Sigmoid colon (tissue), 7 donors: ENCODE data around the gene NDUFV3. TPM values are rescaled to one million over a fixed set of nuclear protein-coding genes. Genes with fewer than 3 reads are reported as not detected.
A peak's percentile ranks its signal among the peaks of the same experiment; 100 is the strongest.

Experiments used
- DNase-seq: peaks from one replicate; pipeline ENCODE4 v3.0.0-alpha.2; 2019
- H3K27ac ChIP-seq, 4 donors: fragments of 200-600 bp; sonication (generic); one replicate each; pipeline ENCODE4 v1.5.1; 2016 to 2019; ENCODE audit warnings: mild to moderate bottlenecking in 1 of 4
- H3K27me3 ChIP-seq, 3 donors: fragments of 200-600 bp; sonication (generic); one replicate each; pipeline ENCODE4 v1.5.1; 2019; ENCODE audit warnings: mild to moderate bottlenecking in 1 of 3
- H3K36me3 ChIP-seq, 4 donors: fragments of 200-600 bp; sonication (generic); one replicate each; pipeline ENCODE4 v1.5.1; 2016 to 2019
- H3K4me1 ChIP-seq, 4 donors: fragments of 200-600 bp; sonication (generic); one replicate each; pipeline ENCODE4 v1.5.1; 2017 to 2019
- H3K4me3 ChIP-seq, 4 donors: fragments of 200-600 bp; sonication (generic); one replicate each; pipeline ENCODE4 v1.5.1; 2017 to 2019; ENCODE audit warnings: mild to moderate bottlenecking in 2 of 4, moderate library complexity in 1 of 4
- H3K9me3 ChIP-seq, 4 donors: fragments of 200-600 bp in 3 of 4; sonication (generic) in 3 of 4; one replicate each; pipeline versions ENCODE4 v1.5.1 to v1.6.1; 2013 to 2019
- EP300 ChIP-seq, 4 donors: sonication (generic); formaldehyde crosslinking; IDR thresholded peaks; one replicate each; pipeline ENCODE4 v1.6.1; 2017; ENCODE audit warnings: antibody characterized with exemption in 4 of 4
- POLR2A ChIP-seq, 2 donors: fragments of 450-650 bp; IDR thresholded peaks; one replicate each; pipeline ENCODE4 v1.6.1; 2016; ENCODE audit warnings: antibody characterized with exemption in 2 of 2, mild to moderate bottlenecking in 2 of 2, moderate library complexity in 2 of 2
- POLR2AphosphoS5 ChIP-seq, 4 donors: sonication (generic); formaldehyde crosslinking; IDR thresholded peaks; one replicate each; pipeline ENCODE4 v1.6.1; 2017; ENCODE audit warnings: antibody characterized with exemption in 4 of 4
- WGBS, 2 donors: extraction: QIAGEN DNeasy Blood & Tissue Kit; methylation state at CpG; one replicate each; pipeline ENCODE4 v1.1.7; 2013; 5-methylcytosine and 5-hydroxymethylcytosine counted together
- intact Hi-C: fragments of 100-400 bp; cut with DNase I; formaldehyde crosslinking; loops from one replicate; pipeline ENCODE4 v1.15.1; 2023
- polyA plus RNA-seq, 3 donors: library from polyadenylated mRNA; stranded (reverse); fragments of 200-250 nt; gene quantifications; one replicate each; pipeline ENCODE4 v1.2.3, GENCODE V29; 2013
- total RNA-seq, 4 donors: library from RNA; depleted of rRNA; stranded (reverse); fragments of >200 nt; gene quantifications; one replicate each; pipeline ENCODE4 v1.1.0, GENCODE V29; 2016
- TF ChIP-seq, protein P1 (sequence below), 4 experiments: fragments of 450-650 bp in 3 of 4; fragments of 200-600 bp in 1 of 4; IDR thresholded peaks; one replicate each; pipeline ENCODE4 v1.5.1; 2016 to 2019; ENCODE audit warnings: antibody characterized with exemption in 4 of 4, mild to moderate bottlenecking in 3 of 4, moderate library complexity in 2 of 4
- donor health status: healthy with polysubstance abuse.
- donor health status: Bipolar disorder and iron deficiency.
- donor health status: healthy.

Gene NDUFV3
- total and polyA plus RNA-seq, 7 donors = 15.0 to 67.6 (median 53.5) TPM

GRCh38 chr21:42849759-42850412 lies 43.2 kb upstream of the NDUFV3 start:
- H3K36me3 ChIP-seq = peaks cover 6 to 85% (median 39%) of the 10 kb centered on the region in 4 donors
- TF ChIP-seq POLR2A (IDR thresholded peaks at IDR 0.05) (no peak), POLR2AphosphoS5 (IDR thresholded peaks at IDR 0.05) (no peak)

DNA sequence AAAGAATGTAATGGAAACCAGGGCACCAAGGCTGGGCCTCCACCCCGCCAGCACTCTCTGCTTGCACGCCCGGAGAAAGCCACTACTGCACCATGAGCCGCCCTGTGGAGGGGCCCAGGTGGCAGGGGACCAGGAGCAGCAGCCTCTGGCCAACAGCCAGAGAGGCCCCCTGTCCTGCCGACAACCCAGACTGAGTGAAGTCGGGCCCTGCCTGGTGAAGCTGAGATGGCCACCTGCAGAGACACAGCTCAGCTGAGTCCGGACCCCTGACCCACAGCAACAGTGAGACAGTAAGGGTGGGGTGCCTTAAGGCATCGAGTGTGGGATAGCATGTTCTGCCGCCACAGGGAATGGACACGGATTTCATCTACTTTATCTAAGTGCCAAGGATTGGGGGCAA lies 42.6 kb upstream of the NDUFV3 start:
- DNase-seq = no peak
- Histone ChIP-seq H3K4me1 (peaks cover 0 to 3% (median 0%) of the 10 kb centered on the region in 4 donors), H3K9me3 (no peaks in the 10 kb centered on the region), H3K27ac (no peak overlapping the region), H3K27me3 (no peaks in the 10 kb centered on the region), H3K36me3 (peaks cover 12 to 89% (median 44%) of the 10 kb centered on the region in 4 donors), H3K4me3 (no peak overlapping the region)
- 95 to 97% methylated on average over 10 of the region's 10 CpGs for WGBS, 2 donors
- TF ChIP-seq, protein P1, sequence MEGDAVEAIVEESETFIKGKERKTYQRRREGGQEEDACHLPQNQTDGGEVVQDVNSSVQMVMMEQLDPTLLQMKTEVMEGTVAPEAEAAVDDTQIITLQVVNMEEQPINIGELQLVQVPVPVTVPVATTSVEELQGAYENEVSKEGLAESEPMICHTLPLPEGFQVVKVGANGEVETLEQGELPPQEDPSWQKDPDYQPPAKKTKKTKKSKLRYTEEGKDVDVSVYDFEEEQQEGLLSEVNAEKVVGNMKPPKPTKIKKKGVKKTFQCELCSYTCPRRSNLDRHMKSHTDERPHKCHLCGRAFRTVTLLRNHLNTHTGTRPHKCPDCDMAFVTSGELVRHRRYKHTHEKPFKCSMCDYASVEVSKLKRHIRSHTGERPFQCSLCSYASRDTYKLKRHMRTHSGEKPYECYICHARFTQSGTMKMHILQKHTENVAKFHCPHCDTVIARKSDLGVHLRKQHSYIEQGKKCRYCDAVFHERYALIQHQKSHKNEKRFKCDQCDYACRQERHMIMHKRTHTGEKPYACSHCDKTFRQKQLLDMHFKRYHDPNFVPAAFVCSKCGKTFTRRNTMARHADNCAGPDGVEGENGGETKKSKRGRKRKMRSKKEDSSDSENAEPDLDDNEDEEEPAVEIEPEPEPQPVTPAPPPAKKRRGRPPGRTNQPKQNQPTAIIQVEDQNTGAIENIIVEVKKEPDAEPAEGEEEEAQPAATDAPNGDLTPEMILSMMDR (IDR thresholded peaks at IDR 0.05) = no peak
- no peak for TF ChIP-seq EP300 (IDR thresholded peaks at IDR 0.05)
- no peak for TF ChIP-seq POLR2AphosphoS5 (IDR thresholded peaks at IDR 0.05)
- no peak for TF ChIP-seq POLR2A (IDR thresholded peaks at IDR 0.05)
- intact Hi-C loops = no loop called here

More at GRCh38 chr21:42849759-42850412, 43.2 kb upstream of the NDUFV3 start:
- intact Hi-C loops = no loop called here
- Histone ChIP-seq H3K27me3 (no peaks in the 10 kb centered on the region), H3K9me3 (no peaks in the 10 kb centered on the region), H3K4me3 (no peak overlapping the region), H3K4me1 (peaks cover 0 to 9% (median 0%) of the 10 kb centered on the region in 4 donors), H3K27ac (no peak overlapping the region)
- 94 to 96% methylated on average over 29 of the region's 29 CpGs for WGBS, 2 donors
- DNase-seq = no peak

- peaks cover 12 to 90% (median 49%) of the 10 kb centered on the region in 4 donors for H3K36me3 ChIP-seq
- DNase-seq = no peak
- H3K4me3 ChIP-seq = no peak overlapping the region
- no peaks in the 10 kb centered on the region for H3K27me3 ChIP-seq
- H3K4me1 ChIP-seq = no peaks in the 10 kb centered on the region
- no peaks in the 10 kb centered on the region for H3K9me3 ChIP-seq
- no peak for TF ChIP-seq EP300 (IDR thresholded peaks at IDR 0.05)
- TF ChIP-seq, protein P1 (IDR thresholded peaks at IDR 0.05) = peak in 1 of 4 experiments; percentile 23
- WGBS, 2 donors = 82 to 91% methylated on average over 21 of the region's 21 CpGs
- intact Hi-C loops = no loop called here
- H3K27ac ChIP-seq = no peak overlapping the region
These were observed 42.2 kb upstream of the NDUFV3 start for GRCh38 chr21:42850866-42851391.

DNA sequence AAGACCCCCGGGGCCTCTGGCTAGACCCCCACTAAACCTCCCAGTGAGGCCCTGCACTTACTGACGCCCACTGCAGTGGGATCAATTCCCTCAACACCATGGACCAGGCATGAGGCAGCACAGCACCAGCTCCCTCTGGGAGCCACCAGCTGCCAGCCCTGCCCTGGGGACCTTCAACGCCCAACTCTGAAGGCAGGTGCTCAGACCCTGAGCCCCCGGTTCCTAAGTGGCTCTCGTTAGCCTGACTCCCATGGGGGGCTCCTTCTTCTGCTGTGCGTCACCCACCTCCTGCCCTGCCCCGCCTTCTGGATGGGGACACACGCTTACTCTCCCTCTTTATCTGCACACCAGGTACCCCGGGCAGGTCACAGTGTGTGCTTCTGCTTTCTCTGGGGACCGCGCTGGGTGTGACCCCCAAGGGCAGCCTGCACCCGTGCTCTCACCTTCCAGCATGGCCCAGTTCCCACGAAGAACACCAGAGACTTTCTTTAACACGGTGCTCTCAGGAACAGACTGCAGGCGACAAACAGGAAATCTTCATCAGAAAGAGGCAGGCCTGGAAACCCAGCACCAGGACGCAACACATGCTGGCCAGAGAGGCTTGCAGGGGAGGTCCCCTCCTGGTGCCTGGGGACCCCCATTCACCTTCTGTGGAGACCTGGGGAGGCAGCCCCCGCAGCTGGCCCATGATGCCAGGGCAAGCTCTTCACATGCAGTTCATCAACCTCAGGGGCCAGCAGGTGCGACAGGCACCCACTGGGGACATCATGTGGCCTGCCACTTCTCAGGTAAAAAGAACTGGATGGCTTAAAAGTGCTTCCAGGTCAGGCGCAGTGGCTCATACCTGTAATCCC lies 41.1 kb upstream of the NDUFV3 start:
- Histone ChIP-seq H3K36me3 (peaks cover 12 to 92% (median 56%) of the 10 kb centered on the region in 4 donors), H3K4me3 (no peak overlapping the region), H3K27ac (no peak overlapping the region), H3K4me1 (no peaks in the 10 kb centered on the region), H3K9me3 (no peaks in the 10 kb centered on the region), H3K27me3 (no peaks in the 10 kb centered on the region)
- 92 to 95% methylated on average over 19 of the region's 19 CpGs for WGBS, 2 donors
- DNase-seq = no peak
- TF ChIP-seq POLR2AphosphoS5 (IDR thresholded peaks at IDR 0.05) (no peak), POLR2A (IDR thresholded peaks at IDR 0.05) (no peak), EP300 (IDR thresholded peaks at IDR 0.05) (no peak)
- TF ChIP-seq, protein P1 (IDR thresholded peaks at IDR 0.05) = no peak
- intact Hi-C loops = no loop called here
